ENCODE measurements around the gene SRSF9. TPM values are rescaled to one million over a fixed set of nuclear protein-coding genes. Genes with fewer than 3 reads are reported as not detected.

SRSF9 gene
- total and polyA plus RNA-seq, 2 of the 4 experiments (the other 2 are of a cell fraction), result 102 to 143 TPM

DNA sequence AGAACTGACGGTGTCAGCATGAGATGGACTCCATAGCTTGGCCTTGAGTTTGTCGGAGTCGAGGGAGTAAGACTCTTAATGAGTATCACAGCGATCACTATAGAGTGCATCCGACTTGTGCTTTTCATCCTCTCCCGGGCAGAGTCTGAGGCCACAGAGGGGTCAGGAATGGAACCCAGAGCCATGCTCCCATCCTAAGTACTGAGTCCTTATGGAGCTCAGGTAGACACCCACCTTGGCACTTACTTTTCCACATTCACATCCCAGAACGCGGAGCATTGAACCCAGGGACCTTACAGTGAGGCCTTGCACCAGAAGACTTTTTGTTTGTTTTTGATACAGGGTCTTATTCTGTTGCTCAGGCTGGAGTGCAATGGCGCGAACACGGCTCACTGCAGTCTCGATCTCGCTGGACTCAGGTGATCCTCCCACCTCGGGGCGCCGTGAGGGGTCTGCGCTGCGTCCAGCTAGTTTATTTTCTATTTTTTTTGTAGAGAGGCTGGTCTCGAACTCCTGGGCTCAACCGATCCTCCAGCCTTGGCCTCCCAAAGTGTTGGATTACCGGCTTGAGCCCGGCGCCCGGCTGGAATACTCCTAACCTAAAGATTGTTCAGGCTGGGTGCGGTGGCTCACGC lies 719 bp upstream of the SRSF9 start (continued):
- TF ChIP-seq, protein P1, sequence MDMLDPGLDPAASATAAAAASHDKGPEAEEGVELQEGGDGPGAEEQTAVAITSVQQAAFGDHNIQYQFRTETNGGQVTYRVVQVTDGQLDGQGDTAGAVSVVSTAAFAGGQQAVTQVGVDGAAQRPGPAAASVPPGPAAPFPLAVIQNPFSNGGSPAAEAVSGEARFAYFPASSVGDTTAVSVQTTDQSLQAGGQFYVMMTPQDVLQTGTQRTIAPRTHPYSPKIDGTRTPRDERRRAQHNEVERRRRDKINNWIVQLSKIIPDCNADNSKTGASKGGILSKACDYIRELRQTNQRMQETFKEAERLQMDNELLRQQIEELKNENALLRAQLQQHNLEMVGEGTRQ (IDR thresholded peaks at IDR 0.05; ENCODE audit: low read depth, low read length), result no peak

DNA sequence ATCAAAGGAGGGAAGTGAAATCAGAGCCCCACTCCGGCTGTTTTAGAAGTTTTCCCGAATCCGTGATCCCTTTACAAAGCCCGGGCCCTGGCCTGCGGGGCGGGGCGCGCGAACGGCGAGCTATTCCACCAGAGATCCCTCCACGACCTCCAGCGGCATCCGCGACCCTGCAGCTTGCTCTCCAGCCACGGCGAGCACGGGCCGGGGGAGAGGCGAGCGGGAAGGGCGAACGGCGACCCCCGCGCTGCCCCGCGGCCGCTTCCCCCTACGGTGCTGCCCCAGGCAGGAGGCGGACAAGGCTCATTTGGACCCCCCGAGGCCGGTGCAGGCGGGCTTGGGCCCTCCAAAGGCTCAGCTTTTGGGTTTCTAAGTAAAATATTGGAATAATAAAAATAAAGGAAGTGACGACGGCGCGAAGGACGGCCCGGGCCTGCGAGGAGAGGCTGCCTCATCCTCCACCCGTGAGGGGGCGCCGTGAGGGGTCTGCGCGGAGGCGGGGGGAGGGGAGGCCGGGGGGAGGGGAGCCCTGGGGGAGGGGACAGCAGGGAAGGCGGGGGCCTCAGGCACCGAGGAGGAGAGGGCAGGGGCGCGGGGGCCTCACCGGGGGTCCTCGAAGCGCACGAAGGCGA lies 613 bp downstream of the SRSF9 start:
- Histone ChIP-seq H3K9ac (ENCODE audit: low read depth, low read length) (peak overlapping the region; percentile 77), H3K4me1 (ENCODE audit: control insufficient read depth, insufficient read depth, low read length) (peaks cover 4% of the 10 kb centered on the region; the same call in 1 of the 2 replicates)
- CTCF ChIA-PET, result interaction anchor here (0.6 kb wide), 1 partner anchor 33 kb away, joined by 3 read pairs; no protein-coding TSS in a partner anchor

More for the DNA sequence above, 613 bp downstream of the SRSF9 start:
- peak overlapping the region; percentile 61 for H4K5ac ChIP-seq (ENCODE audit: low read depth, low read length)
- no peaks in the 10 kb centered on the region for H3K9me3 ChIP-seq (ENCODE audit: control insufficient read depth, insufficient read depth, low read length)
- peak overlapping the region; percentile 80 for H2AK9ac ChIP-seq (replicated peaks; ENCODE audit: low read depth, low read length, poor library complexity)
- peaks cover 17 to 57% of the 10 kb centered on the region in 2 experiments for H3K79me1 ChIP-seq (ENCODE audit: low read depth in 1 of 2, low read length in 2 of 2)
- H3K18ac ChIP-seq (ENCODE audit: low read depth, low read length), result peak overlapping the region; percentile 51; the same call in 1 of the 2 replicates
- peak overlapping the region; percentile 80 for H3K4me3 ChIP-seq (ENCODE audit: insufficient read depth, low read depth, low read length)
- H2AK5ac ChIP-seq (ENCODE audit: low read depth, low read length), result peak overlapping the region; percentile 71
- H3K9me1 ChIP-seq (ENCODE audit: insufficient read depth, low read length), result no peaks in the 10 kb centered on the region
- no peak overlapping the region for H2BK20ac ChIP-seq (ENCODE audit: low read depth, low read length)
- no peak overlapping the region for H2BK120ac ChIP-seq (ENCODE audit: low read depth, low read length)
- TF ChIP-seq CEBPB (IDR thresholded peaks at IDR 0.05; ENCODE audit: low read depth, low read length) (no peak), NFE2L2 (IDR thresholded peaks at IDR 0.05; ENCODE audit: low read depth, low read length) (no peak), RFX5 (IDR thresholded peaks at IDR 0.05; ENCODE audit: low read depth, low read length) (no peak), CHD1 (IDR thresholded peaks at IDR 0.05; ENCODE audit: low read depth, low read length) (no peak), MAZ (IDR thresholded peaks at IDR 0.05; ENCODE audit: borderline replicate concordance, low read depth, low read length) (no peak)
- TF ChIP-seq, protein P2, sequence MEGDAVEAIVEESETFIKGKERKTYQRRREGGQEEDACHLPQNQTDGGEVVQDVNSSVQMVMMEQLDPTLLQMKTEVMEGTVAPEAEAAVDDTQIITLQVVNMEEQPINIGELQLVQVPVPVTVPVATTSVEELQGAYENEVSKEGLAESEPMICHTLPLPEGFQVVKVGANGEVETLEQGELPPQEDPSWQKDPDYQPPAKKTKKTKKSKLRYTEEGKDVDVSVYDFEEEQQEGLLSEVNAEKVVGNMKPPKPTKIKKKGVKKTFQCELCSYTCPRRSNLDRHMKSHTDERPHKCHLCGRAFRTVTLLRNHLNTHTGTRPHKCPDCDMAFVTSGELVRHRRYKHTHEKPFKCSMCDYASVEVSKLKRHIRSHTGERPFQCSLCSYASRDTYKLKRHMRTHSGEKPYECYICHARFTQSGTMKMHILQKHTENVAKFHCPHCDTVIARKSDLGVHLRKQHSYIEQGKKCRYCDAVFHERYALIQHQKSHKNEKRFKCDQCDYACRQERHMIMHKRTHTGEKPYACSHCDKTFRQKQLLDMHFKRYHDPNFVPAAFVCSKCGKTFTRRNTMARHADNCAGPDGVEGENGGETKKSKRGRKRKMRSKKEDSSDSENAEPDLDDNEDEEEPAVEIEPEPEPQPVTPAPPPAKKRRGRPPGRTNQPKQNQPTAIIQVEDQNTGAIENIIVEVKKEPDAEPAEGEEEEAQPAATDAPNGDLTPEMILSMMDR (conservative IDR thresholded peaks at IDR 0.05; ENCODE audit: low read depth, low read length), result no peak
- peak overlapping the region; percentile 86 for H3K23ac ChIP-seq (ENCODE audit: low read depth, low read length)
- H4K8ac ChIP-seq (ENCODE audit: low read depth in 2 of 2, low read length in 2 of 2), result peak overlapping the region; percentile 68 to 92
- H3K27ac ChIP-seq (ENCODE audit: insufficient read depth, low read length), result peak overlapping the region; percentile 91
- ATAC-seq (ENCODE audit: low read depth) (peak; percentile 50), DNase-seq (peak; percentile 10)
- H3K27me3 ChIP-seq (ENCODE audit: control insufficient read depth, insufficient read depth, low read length), result no peaks in the 10 kb centered on the region
- peaks cover 19% of the 10 kb centered on the region for H3K36me3 ChIP-seq (ENCODE audit: control insufficient read depth, insufficient read depth, low read length)
- dilution Hi-C loops (cut with HindIII; ENCODE audit: low sequenced_read_pairs, unreplicated experiment) (no loop called here), intact Hi-C loops (cut with micrococcal nuclease) (loop anchor here (1.0 kb wide), 1 partner anchor 27 kb away; the partner anchor contains the start of gene DYNLL1), in situ Hi-C loops (cut with MboI; ENCODE audit: low sequenced_read_pairs) (no loop called here)
- peak overlapping the region; percentile 82; the same call in 1 of the 2 replicates for H3K14ac ChIP-seq (replicated peaks; ENCODE audit: low read depth, low read length)
- peak overlapping the region; percentile 70 for H4K91ac ChIP-seq (ENCODE audit: insufficient read depth, low read depth, low read length)
- peak overlapping the region; percentile 96 for H3K4me2 ChIP-seq (ENCODE audit: low read depth, low read length)
- WGBS, 2 experiments (ENCODE audit: extremely low coverage in 2 of 2, insufficient read length in 1 of 2), result 3% methylated on average over 14 of the region's 57 CpGs; no CpG with 5 or more reads in 1 of the 2 experiments
- no TSS peak for BruUV-seq (replicated peaks)
- H2AFZ ChIP-seq (replicated peaks; ENCODE audit: low read length, poor library complexity), result peak overlapping the region; percentile 98
- peaks cover 45% of the 10 kb centered on the region for H4K20me1 ChIP-seq (ENCODE audit: insufficient read depth, low read length)
- peak overlapping the region; percentile 95 for H3K4ac ChIP-seq (ENCODE audit: low read depth, low read length)
- peak overlapping the region; percentile 84 for H2BK5ac ChIP-seq (ENCODE audit: low read depth, low read length, poor library complexity, severe bottlenecking)
- peak overlapping the region; percentile 70; the same call in 1 of the 2 replicates for H3K56ac ChIP-seq (ENCODE audit: extremely low read depth, insufficient read depth, low read length)
- POLR2A ChIA-PET (ENCODE audit: unreplicated experiment), result no interaction called here
- no peak overlapping the region for H2BK15ac ChIP-seq (ENCODE audit: low read depth, low read length)
